Spleen (tissue), 11 donors: ENCODE data around the gene ACTR5. TPM values are rescaled to one million over a fixed set of nuclear protein-coding genes. Genes with fewer than 3 reads are reported as not detected.

Experiments
- DNase-seq: peaks from one replicate; pipeline ENCODE4 v3.0.0-alpha.2; 2020
- H3K27ac ChIP-seq, 8 donors: fragments of 200-600 bp; sonication (generic) in 7 of 8; 1 replicate in 4 of 8; 2 replicates in 4 of 8; pipeline versions ENCODE4 v1.5.0 to v1.8.0; 2016 to 2021; ENCODE audit warnings: inconsistent platforms in 4 of 8, mild to moderate bottlenecking in 4 of 8, moderate library complexity in 1 of 8
- H3K27me3 ChIP-seq, 7 donors: fragments of 200-600 bp; sonication (generic) in 6 of 7; replicated peaks in 1 of 7; 1 replicate in 4 of 7; 2 replicates in 3 of 7; pipeline versions ENCODE4 v1.5.0 to v1.8.0; 2016 to 2021; ENCODE audit warnings: inconsistent platforms in 3 of 7, mild to moderate bottlenecking in 1 of 7
- H3K36me3 ChIP-seq, 6 donors: fragments of 200-600 bp; sonication (generic) in 5 of 6; 1 replicate in 4 of 6; 2 replicates in 2 of 6; pipeline versions ENCODE4 v1.5.0 to v1.8.0; 2016 to 2021; ENCODE audit warnings: inconsistent platforms in 2 of 6
- H3K4me1 ChIP-seq, 6 donors: fragments of 200-600 bp; sonication (generic) in 5 of 6; 1 replicate in 3 of 6; 2 replicates in 3 of 6; pipeline versions ENCODE4 v1.5.0 to v1.8.0; 2016 to 2021; ENCODE audit warnings: inconsistent platforms in 3 of 6
- H3K4me3 ChIP-seq, 8 donors: fragments of 200-600 bp; sonication (generic) in 7 of 8; 1 replicate in 4 of 8; 2 replicates in 4 of 8; pipeline versions ENCODE4 v1.5.0 to v1.8.0; 2016 to 2021; ENCODE audit warnings: inconsistent platforms in 4 of 8, mild to moderate bottlenecking in 4 of 8, moderate library complexity in 2 of 8
- H3K9me3 ChIP-seq, 8 donors: fragments of 200-600 bp; sonication (generic) in 7 of 8; 1 replicate in 4 of 8; 2 replicates in 4 of 8; pipeline versions ENCODE4 v1.5.0 to v1.8.0; 2016 to 2021; ENCODE audit warnings: inconsistent platforms in 4 of 8
- POLR2A ChIP-seq, 3 donors: fragments of 450-650 bp; IDR thresholded peaks; one replicate each; pipeline ENCODE4 v1.5.1; 2017; ENCODE audit warnings: antibody characterized with exemption in 3 of 3, mild to moderate bottlenecking in 1 of 3
- POLR2AphosphoS5 ChIP-seq, 3 donors: sonication (generic); formaldehyde crosslinking; IDR thresholded peaks; one replicate each; pipeline ENCODE4 v1.5.1; 2017; ENCODE audit warnings: antibody characterized with exemption in 3 of 3
- WGBS, 5 donors: extraction: QIAGEN DNeasy Blood & Tissue Kit in 3 of 5; methylation state at CpG; one replicate each; pipeline versions ENCODE4 v1.1.5 to v1.1.7; 2013 to 2018; 5-methylcytosine and 5-hydroxymethylcytosine counted together
- intact Hi-C: fragments of 100-400 bp; cut with DNase I; formaldehyde crosslinking; loops from one replicate; pipeline ENCODE4 v1.15.0; 2023; ENCODE audit warnings: low total_unique reads
- polyA plus RNA-seq, 3 donors: library from polyadenylated mRNA; stranded (reverse); fragments of 200-250 nt; gene quantifications; one replicate each; pipeline ENCODE4 v1.2.1, GENCODE V29; 2013
- small RNA-seq, 4 donors: library from RNA; depleted of rRNA; stranded (forward); fragments of <200 nt; gene quantifications; one replicate each; pipeline ENCODE3, GENCODE V24; 2016
- total RNA-seq, 7 donors: library from RNA; depleted of rRNA in 3 of 7; stranded (reverse); fragments of >200 nt in 3 of 7; fragmentation: NEBNext Ultra II Directional in 4 of 7; extraction: Animal tissue kit (Norgen Biotek cat#: 25700) in 4 of 7; gene quantifications; one replicate each; pipeline versions ENCODE4 v1.1.0 to v1.2.1, GENCODE V29; 2016 to 2021
- TF ChIP-seq, protein P1 (sequence below), 11 experiments: fragments of 200-600 bp in 7 of 11; fragments of 450-650 bp in 4 of 11; sonication (generic) in 4 of 11; IDR thresholded peaks in 8 of 11; conservative IDR thresholded peaks in 3 of 11; 1 replicate in 7 of 11; 2 replicates in 4 of 11; pipeline versions ENCODE4 v1.4.0 to v1.8.0; 2016 to 2021; ENCODE audit warnings: antibody characterized with exemption in 11 of 11, inconsistent platforms in 4 of 11, mild to moderate bottlenecking in 1 of 11
- donor health status: healthy with polysubstance abuse.
- donor health status: DM: no; HTN: no; CAD: no; lungs with moderate emphysema.
- donor health status: DM: no; HTN: no; CAD: no.
- donor health status: Bipolar disorder and iron deficiency.
- donor health status: healthy.
- donor health status: DM: no; HTN: no; CAD: no.
- donor health status: DM: yes; HTN: yes; CAD: no.

ACTR5 gene
- total and polyA plus RNA-seq, 10 donors = 5.6 to 12.8 (median 9.5) TPM

DNA sequence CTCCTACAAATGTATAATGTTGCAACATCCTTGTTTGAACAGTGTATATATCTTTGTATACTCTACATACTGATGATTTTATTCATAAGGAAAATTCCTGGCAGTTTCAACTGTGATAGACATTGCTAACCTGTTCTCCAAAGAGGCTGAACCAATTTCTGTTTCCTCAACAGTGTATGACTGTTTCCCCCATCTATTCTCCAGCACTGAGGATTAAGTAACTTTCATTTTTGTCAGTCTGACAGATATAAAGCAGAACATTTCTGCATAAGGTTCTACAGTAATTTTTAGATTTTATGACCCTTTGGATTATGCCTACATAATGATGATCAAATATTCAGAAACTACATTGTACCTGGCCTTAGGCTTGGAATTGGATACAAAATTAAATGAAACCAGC, 67.2 kb downstream of the ACTR5 start:
- H3K4me1 ChIP-seq = peaks cover 31 to 91% (median 57%) of the 10 kb centered on the region in 6 donors
- intact Hi-C loops = no loop called here

DNA sequence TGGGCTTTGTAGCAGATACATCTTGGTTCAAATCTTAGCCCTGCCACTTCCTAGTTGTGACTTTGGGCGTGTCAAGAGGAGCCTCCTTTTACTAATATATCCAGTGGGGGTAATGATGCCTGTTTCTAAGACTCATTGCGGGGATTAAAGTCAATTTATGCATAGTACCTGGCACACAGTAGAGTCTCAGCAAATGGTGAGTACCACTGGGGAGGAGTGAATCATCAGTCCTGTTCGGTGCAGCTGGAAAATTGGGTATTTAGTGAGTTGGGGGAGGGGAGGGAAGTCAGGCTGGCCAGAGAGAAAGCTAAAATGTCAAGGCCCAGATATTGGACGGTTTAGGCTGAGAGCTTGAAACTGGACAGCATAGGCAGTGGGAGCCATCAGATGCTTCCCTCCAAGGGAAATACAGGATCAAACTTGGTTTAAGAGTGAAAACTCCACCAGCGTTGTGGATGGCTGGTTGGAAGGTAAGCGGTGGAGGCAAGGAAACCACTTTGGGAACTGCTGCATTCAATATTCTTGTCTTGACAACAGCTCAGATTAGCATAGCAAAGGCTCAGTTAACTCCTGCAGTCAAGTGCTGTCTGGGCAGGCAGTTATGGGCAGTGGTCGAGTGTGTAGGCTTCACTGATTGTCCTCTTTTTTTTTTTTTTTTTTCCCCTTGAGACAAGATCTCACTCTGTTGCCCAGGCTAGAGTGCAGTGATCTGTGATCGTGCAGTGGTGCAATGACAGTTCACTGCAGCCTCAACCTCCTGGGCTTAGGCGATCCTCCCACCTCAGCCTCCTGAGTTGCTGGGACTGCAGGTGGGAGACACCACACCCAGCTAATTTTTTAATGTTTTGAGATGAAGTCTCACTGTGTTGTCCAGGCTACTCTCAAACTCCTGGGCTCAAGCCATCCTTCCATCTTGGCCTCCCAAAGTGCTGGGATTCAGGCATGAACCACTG, 70.1 kb downstream of the ACTR5 start:
- peaks cover 0 to 53% (median 1%) of the 10 kb centered on the region in 6 donors for H3K36me3 ChIP-seq
- DNase-seq = no peak
- H3K27me3 ChIP-seq = no peaks in the 10 kb centered on the region
- H3K4me3 ChIP-seq = no peak overlapping the region
- 80 to 85% (median 81%) methylated on average over 9 of the region's 9 CpGs for WGBS, 5 donors
- TF ChIP-seq POLR2AphosphoS5 (IDR thresholded peaks at IDR 0.05) (no peak), POLR2A (IDR thresholded peaks at IDR 0.05) (no peak)
- TF ChIP-seq, protein P1, sequence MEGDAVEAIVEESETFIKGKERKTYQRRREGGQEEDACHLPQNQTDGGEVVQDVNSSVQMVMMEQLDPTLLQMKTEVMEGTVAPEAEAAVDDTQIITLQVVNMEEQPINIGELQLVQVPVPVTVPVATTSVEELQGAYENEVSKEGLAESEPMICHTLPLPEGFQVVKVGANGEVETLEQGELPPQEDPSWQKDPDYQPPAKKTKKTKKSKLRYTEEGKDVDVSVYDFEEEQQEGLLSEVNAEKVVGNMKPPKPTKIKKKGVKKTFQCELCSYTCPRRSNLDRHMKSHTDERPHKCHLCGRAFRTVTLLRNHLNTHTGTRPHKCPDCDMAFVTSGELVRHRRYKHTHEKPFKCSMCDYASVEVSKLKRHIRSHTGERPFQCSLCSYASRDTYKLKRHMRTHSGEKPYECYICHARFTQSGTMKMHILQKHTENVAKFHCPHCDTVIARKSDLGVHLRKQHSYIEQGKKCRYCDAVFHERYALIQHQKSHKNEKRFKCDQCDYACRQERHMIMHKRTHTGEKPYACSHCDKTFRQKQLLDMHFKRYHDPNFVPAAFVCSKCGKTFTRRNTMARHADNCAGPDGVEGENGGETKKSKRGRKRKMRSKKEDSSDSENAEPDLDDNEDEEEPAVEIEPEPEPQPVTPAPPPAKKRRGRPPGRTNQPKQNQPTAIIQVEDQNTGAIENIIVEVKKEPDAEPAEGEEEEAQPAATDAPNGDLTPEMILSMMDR (IDR thresholded peaks at IDR 0.05 in 8 of 11, conservative IDR thresholded peaks at IDR 0.05 in 3 of 11) = no peak
- peaks cover 7 to 76% (median 30%) of the 10 kb centered on the region in 6 donors for H3K4me1 ChIP-seq
- H3K9me3 ChIP-seq = peaks cover 0 to 13% (median 9%) of the 10 kb centered on the region in 8 donors
- intact Hi-C loops = no loop called here
- H3K27ac ChIP-seq = peak overlapping the region in 1 of 8 donors; percentile 38

More for the DNA sequence above, 67.2 kb downstream of the ACTR5 start:
- no peak overlapping the region for H3K27ac ChIP-seq
- DNase-seq = no peak
- TF ChIP-seq POLR2A (IDR thresholded peaks at IDR 0.05) = no peak
- TF ChIP-seq, protein P1 (IDR thresholded peaks at IDR 0.05 in 8 of 11, conservative IDR thresholded peaks at IDR 0.05 in 3 of 11) = no peak
- no peak for TF ChIP-seq POLR2AphosphoS5 (IDR thresholded peaks at IDR 0.05)
- H3K27me3 ChIP-seq = no peaks in the 10 kb centered on the region
- peaks cover 0 to under 1% (median 0%) of the 10 kb centered on the region in 8 donors for H3K9me3 ChIP-seq
- H3K36me3 ChIP-seq = peaks cover 0 to 64% (median 6%) of the 10 kb centered on the region in 6 donors
- H3K4me3 ChIP-seq = no peak overlapping the region

Small RNA genes within 50 kb of the gene (small RNA-seq; reads per million reads assigned to genes)
- gene RF00017 = 0 reads per million in 4 donors

Other genes with a start within 250 kb of the ACTR5 start
- gene ADIG, start 167.3 kb upstream of the ACTR5 start, total RNA-seq = not detected
- gene ADIG, start 167.3 kb upstream of the ACTR5 start, polyA plus RNA-seq = not detected
- not detected for gene ARHGAP40, start 146.7 kb upstream of the ACTR5 start, total RNA-seq
- under 1 TPM in 1 of 3 donors, not detected in 2; 0.03 TPM for gene ARHGAP40, start 146.7 kb upstream of the ACTR5 start, polyA plus RNA-seq
- not detected for gene SLC32A1, start 24.0 kb upstream of the ACTR5 start, total RNA-seq
- gene SLC32A1, start 24.0 kb upstream of the ACTR5 start, polyA plus RNA-seq = not detected
- gene PPP1R16B, start 57.2 kb downstream of the ACTR5 start, total RNA-seq = 10 to 100 TPM; 35.7 to 66.0 (median 47.4) TPM
- gene PPP1R16B, start 57.2 kb downstream of the ACTR5 start, polyA plus RNA-seq = 10 to 100 TPM; 16.0 to 35.0 (median 16.5) TPM
- gene FAM83D, start 178.0 kb downstream of the ACTR5 start, total RNA-seq = 1 to 10 TPM in 5 of 7 donors, under 1 TPM in 2; 0.46 to 3.0 (median 1.5) TPM
- 1 to 10 TPM in 2 of 3 donors, under 1 TPM in 1; 0.76 to 1.2 (median 1.2) TPM for gene FAM83D, start 178.0 kb downstream of the ACTR5 start, polyA plus RNA-seq
- gene DHX35, start 213.9 kb downstream of the ACTR5 start, total RNA-seq = 10 to 100 TPM in 6 of 7 donors, 1 to 10 TPM in 1; 9.0 to 16.4 (median 12.3) TPM
- gene DHX35, start 213.9 kb downstream of the ACTR5 start, polyA plus RNA-seq = 1 to 10 TPM; 4.7 to 8.1 (median 5.3) TPM